Omental fat pad (tissue), 4 donors: ENCODE measurements around the gene VEGFB. TPM values are rescaled to one million over a fixed set of nuclear protein-coding genes. Genes with fewer than 3 reads are reported as not detected.

Source experiments
- ATAC-seq: fragments of 150-250 bp; one replicate; pipeline ENCODE4 v1.9.1; 2016; ENCODE audit warnings: mild to moderate bottlenecking, moderate library complexity; ENCODE audit not compliant: low FRiP score
- DNase-seq: peaks from one replicate; pipeline ENCODE4 v3.0.0-alpha.2; 2019; ENCODE audit warnings: low spot score
- total RNA-seq, 4 donors: library from RNA; depleted of rRNA; stranded (reverse); fragments of >200 nt; gene quantifications; one replicate each; pipeline ENCODE4 v1.1.0, GENCODE V29; 2016
- TF ChIP-seq, protein P1 (sequence below), 3 donors: fragments of 450-650 bp; IDR thresholded peaks; one replicate each; pipeline ENCODE4 v1.5.1; 2016 to 2017; ENCODE audit warnings: antibody characterized with exemption in 3 of 3, mild to moderate bottlenecking in 3 of 3, moderate library complexity in 2 of 3

The VEGFB gene
- total RNA-seq, 4 donors from 2014 or later = 89.2 to 172 (median 149) TPM

DNA sequence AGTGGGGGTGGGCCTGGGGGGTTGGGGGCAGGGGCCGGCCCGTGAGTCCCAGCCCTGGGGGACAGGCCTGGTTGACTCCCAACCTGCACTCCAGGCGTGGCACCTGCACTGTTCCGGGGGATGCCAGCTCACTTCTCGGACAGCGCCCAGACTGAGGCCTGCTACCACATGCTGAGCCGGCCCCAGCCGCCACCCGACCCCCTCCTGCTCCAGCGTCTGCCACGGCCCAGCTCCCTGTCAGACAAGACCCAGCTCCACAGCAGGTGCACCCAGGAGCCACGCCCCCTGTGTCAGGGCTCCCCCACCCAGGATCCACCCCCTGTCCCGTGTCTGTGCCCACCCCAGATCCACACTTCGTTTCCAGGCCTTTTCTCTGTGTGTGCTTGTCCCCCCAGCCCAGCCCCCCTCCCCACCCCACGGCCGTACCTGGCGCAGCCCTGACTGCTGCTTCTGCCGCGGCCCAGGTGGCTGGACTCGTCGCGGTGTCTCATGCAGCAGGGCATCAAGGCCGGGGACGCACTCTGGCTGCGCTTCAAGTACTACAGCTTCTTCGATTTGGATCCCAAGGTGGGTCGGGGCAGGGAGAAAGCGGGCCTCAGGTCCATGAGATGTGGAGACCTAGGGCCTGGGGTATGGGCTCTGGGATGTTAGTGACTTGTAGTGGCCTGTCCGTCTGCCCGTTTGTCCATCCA, 23.1 kb upstream of the VEGFB start:
- TF ChIP-seq, protein P1, sequence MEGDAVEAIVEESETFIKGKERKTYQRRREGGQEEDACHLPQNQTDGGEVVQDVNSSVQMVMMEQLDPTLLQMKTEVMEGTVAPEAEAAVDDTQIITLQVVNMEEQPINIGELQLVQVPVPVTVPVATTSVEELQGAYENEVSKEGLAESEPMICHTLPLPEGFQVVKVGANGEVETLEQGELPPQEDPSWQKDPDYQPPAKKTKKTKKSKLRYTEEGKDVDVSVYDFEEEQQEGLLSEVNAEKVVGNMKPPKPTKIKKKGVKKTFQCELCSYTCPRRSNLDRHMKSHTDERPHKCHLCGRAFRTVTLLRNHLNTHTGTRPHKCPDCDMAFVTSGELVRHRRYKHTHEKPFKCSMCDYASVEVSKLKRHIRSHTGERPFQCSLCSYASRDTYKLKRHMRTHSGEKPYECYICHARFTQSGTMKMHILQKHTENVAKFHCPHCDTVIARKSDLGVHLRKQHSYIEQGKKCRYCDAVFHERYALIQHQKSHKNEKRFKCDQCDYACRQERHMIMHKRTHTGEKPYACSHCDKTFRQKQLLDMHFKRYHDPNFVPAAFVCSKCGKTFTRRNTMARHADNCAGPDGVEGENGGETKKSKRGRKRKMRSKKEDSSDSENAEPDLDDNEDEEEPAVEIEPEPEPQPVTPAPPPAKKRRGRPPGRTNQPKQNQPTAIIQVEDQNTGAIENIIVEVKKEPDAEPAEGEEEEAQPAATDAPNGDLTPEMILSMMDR (IDR thresholded peaks at IDR 0.05) = no peak
- DNase-seq = no peak
- no peak for ATAC-seq

DNA sequence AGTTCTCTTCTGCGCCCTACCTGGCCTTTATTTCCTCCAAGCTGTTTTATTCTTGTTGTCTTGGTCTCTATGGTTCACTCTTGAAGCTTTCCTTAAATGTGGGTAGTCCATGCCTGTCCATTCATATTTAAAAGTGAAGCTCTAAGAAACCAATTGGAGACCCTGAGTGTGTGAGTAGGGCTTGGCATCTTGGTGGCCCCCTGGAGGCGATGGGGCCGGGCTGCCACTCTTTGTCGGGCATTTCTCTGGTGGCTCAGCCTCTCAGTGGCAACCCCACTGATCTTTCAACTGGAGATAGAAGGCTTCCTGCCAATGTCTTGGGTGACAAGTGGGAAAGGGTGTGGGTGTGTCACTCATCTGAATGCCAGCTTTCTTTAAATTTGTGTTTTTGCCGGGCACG, 17.5 kb upstream of the VEGFB start:
- DNase-seq (no peak), ATAC-seq (no peak)
- TF ChIP-seq, protein P1 (IDR thresholded peaks at IDR 0.05) = no peak

DNA sequence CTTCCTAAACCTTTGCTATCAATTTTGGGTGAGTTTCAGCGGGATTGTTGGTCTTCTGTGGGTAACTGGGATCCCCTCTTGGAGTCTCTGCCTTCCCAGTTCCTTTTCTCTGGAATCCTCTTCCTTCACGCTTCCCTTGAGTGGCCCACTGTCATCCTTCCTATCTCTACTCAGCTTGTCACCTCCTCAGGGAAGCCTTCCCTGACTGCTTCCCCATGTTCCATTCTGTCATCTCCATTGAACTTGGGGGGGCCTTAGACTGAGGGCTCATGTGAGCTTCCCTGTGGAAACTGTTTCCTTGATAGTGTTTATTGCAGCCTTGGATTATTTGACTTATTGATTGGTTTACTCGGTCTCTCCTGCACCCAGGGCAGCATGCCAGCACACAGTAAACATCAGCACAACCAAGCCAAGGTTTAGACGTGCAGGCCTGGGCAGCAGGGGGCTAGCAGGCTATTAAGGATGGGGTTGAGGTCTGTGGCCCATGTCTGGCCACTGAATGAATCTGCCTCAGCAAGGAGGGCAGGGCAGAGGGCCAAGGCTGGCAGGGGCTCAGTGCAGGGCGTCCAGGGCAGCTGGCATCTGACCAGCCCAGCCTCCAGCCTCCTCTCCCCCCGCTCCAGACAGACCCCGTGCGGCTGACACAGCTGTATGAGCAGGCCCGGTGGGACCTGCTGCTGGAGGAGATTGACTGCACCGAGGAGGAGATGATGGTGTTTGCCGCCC, 15.6 kb upstream of the VEGFB start:
- DNase-seq (no peak), ATAC-seq (peak; percentile 19)
- TF ChIP-seq, protein P1 (IDR thresholded peaks at IDR 0.05) = no peak

GRCh38 chr11:64219354-64219684, 15.1 kb upstream of the VEGFB start:
- no peak for DNase-seq
- TF ChIP-seq, protein P1 (IDR thresholded peaks at IDR 0.05) = no peak
- ATAC-seq = peak; percentile 30

- no peak for ATAC-seq
- DNase-seq = no peak
- TF ChIP-seq, protein P1 (IDR thresholded peaks at IDR 0.05) = no peak
These were observed 14.6 kb upstream of the VEGFB start for GRCh38 chr11:64219755-64220154.

- ATAC-seq (no peak), DNase-seq (no peak)
- TF ChIP-seq, protein P1 (IDR thresholded peaks at IDR 0.05) = no peak
These were observed 14.1 kb upstream of the VEGFB start for GRCh38 chr11:64220271-64220670.

DNA sequence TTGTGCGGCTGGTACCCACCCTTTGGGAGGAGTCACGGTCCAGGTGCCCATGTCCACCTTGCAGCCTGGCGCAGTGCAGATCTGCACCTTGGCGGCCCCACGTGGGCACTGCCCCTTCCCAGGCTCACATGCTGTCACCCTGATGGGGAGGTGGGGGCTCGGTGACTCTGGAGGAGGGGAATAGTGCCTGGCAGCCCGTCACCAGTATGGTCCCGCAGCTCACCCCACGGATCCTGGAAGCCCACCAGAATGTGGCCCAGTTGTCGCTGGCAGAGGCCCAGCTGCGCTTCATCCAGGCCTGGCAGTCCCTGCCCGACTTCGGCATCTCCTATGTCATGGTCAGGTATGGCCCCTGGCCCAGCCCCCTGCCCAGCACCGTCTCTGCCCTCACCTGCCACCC, 13.6 kb upstream of the VEGFB start:
- TF ChIP-seq, protein P1 (IDR thresholded peaks at IDR 0.05) = no peak
- DNase-seq = no peak
- no peak for ATAC-seq
